PC-3 (cell line): Measurements from ENCODE around the gene SETD1A. TPM values are rescaled to one million over a fixed set of nuclear protein-coding genes. Genes with fewer than 3 reads are reported as not detected.

Source experiments
- ATAC-seq: fragments of 200-7000 bp; cut with Tn5 transposase; 2 replicates; pipeline ENCODE4 v1.9.1; 2020; ENCODE audit warnings: mild to moderate bottlenecking, moderate library complexity
- BruUV-seq: library from RNA; stranded (reverse); fragments of 400-500 nt; replicated peaks from 2 replicates; lab custom pipeline; 2021; lab: Mats Ljungman, UMichigan
- CTCF ChIA-PET: fragments of 300-600 bp; sonication (Branson Sonifier 250); formaldehyde crosslinking; loops from one replicate; lab custom pipeline; 2022; ENCODE audit warnings: antibody characterized with exemption; lab: Charles Lee
- POLR2A ChIA-PET: fragments of 300-600 bp; sonication (Branson Sonifier 250); formaldehyde crosslinking; loops from one replicate; lab custom pipeline; 2022; ENCODE audit warnings: antibody characterized with exemption; ENCODE audit not compliant: unreplicated experiment; lab: Charles Lee
- DNase-seq: peaks from one replicate; pipeline ENCODE4 v3.0.0-alpha.2; 2015
- H2AFZ ChIP-seq: fragments of 300-600 bp; sonication (generic); 2 replicates; pipeline ENCODE4 v1.6.0; 2016; ENCODE audit warnings: antibody characterized with exemption, low read length
- H3F3A ChIP-seq: fragments of 300-600 bp; sonication (generic); one replicate; pipeline ENCODE4 v1.6.0; 2017; ENCODE audit warnings: antibody characterized with exemption, low read length, control low read depth, mild to moderate bottlenecking; ENCODE audit not compliant: unreplicated experiment
- H3K27ac ChIP-seq: fragments of 300-600 bp; sonication (generic); 2 replicates; pipeline ENCODE4 v1.5.1; 2016; ENCODE audit warnings: mild to moderate bottlenecking, low read length
- H3K27me3 ChIP-seq: fragments of 300-600 bp; sonication (generic); 2 replicates; pipeline ENCODE4 v1.6.1; 2016; ENCODE audit warnings: low read length, mixed read lengths
- H3K36me3 ChIP-seq: fragments of 300-600 bp; sonication (generic); 2 replicates; pipeline ENCODE4 v1.6.1; 2016; ENCODE audit warnings: low read depth, mixed run types, low read length, mixed read lengths
- H3K4me1 ChIP-seq: fragments of 300-600 bp; sonication (generic); 2 replicates; pipeline ENCODE4 v1.5.1; 2016; ENCODE audit warnings: low read length; ENCODE audit not compliant: insufficient read depth
- H3K4me2 ChIP-seq: fragments of 300-600 bp; sonication (generic); 2 replicates; pipeline ENCODE4 v1.6.0; 2016; ENCODE audit warnings: low read length
- H3K4me3 ChIP-seq: fragments of 300-600 bp; sonication (generic); 2 replicates; pipeline ENCODE4 v1.5.1; 2016; ENCODE audit warnings: mild to moderate bottlenecking, low read length, mixed read lengths
- H3K79me2 ChIP-seq: fragments of 300-600 bp; sonication (generic); 2 replicates; pipeline ENCODE4 v1.6.1; 2017; ENCODE audit warnings: low read length, mixed read lengths
- H3K9ac ChIP-seq: fragments of 300-600 bp; sonication (generic); 2 replicates; pipeline ENCODE4 v1.6.0; 2016; ENCODE audit warnings: mild to moderate bottlenecking, low read length
- H3K9me2 ChIP-seq: fragments of 300-600 bp; sonication (generic); replicated peaks from 2 replicates; pipeline ENCODE4 v1.6.1; 2016; ENCODE audit warnings: mixed run types, low read length, mixed read lengths
- H3K9me3 ChIP-seq: fragments of 300-600 bp; sonication (generic); 2 replicates; pipeline ENCODE4 v1.6.1; 2016; ENCODE audit warnings: low read length, mixed read lengths
- H4K20me1 ChIP-seq: fragments of 300-600 bp; sonication (generic); 2 replicates; pipeline ENCODE4 v1.6.1; 2016; ENCODE audit warnings: low read length, mixed read lengths
- EZH2 ChIP-seq: fragments of 300-600 bp; sonication (generic); IDR thresholded peaks from one replicate; pipeline ENCODE4 v1.6.1; 2017; ENCODE audit warnings: antibody characterized with exemption, mild to moderate bottlenecking, low read length; ENCODE audit not compliant: unreplicated experiment
- EZH2phosphoT487 ChIP-seq: fragments of 300-600 bp; sonication (generic); IDR thresholded peaks from 2 replicates; pipeline ENCODE4 v1.6.1; 2018; ENCODE audit warnings: mild to moderate bottlenecking, antibody characterized with exemption, low read length, borderline replicate concordance
- intact Hi-C: fragments of 100-400 bp; cut with micrococcal nuclease; formaldehyde crosslinking; loops from 2 replicates; pipeline ENCODE4 v1.9.0; 2023
- total RNA-seq: library from RNA; depleted of rRNA; stranded (reverse); fragments of >200 nt; gene quantifications from 2 replicates; pipeline ENCODE4 v1.2.3, GENCODE V29; 2014
- TF ChIP-seq, protein P1 (sequence below): fragments of 300-600 bp; sonication (generic); conservative IDR thresholded peaks from 2 replicates; pipeline ENCODE4 v1.5.1; 2017; ENCODE audit warnings: antibody characterized with exemption, low read depth, mild to moderate bottlenecking, low read length

The SETD1A gene
- total RNA-seq, 1 experiment from 2014 or later, result 7.9 TPM

- H3K9ac ChIP-seq, result peak overlapping the region; percentile 70
- ChIA-PET CTCF (interaction anchor here (0.6 to 0.9 kb wide), 2 partner anchors 48 to 493 kb away, joined by 4 read pairs; partner anchors contain the start of gene ZNF843), POLR2A (no interaction called here)
- H2AFZ ChIP-seq, result no peak overlapping the region
- H3K4me1 ChIP-seq, result peaks cover 8% of the 10 kb centered on the region
- peak overlapping the region; percentile 79 for H3K4me3 ChIP-seq
- no peaks in the 10 kb centered on the region for H3F3A ChIP-seq
- ATAC-seq (peak; percentile 42), DNase-seq (peak; percentile 20)
- H3K27ac ChIP-seq, result no peak overlapping the region
- peak overlapping the region; percentile 97 for H3K4me2 ChIP-seq
- intact Hi-C loops, result no loop called here
- no peaks in the 10 kb centered on the region for H3K79me2 ChIP-seq
- no peaks in the 10 kb centered on the region for H3K9me3 ChIP-seq
- BruUV-seq, result TSS peak; percentile 57
- H3K9me2 ChIP-seq, result no peaks in the 10 kb centered on the region
- H3K27me3 ChIP-seq, result no peaks in the 10 kb centered on the region
- TF ChIP-seq, protein P1, sequence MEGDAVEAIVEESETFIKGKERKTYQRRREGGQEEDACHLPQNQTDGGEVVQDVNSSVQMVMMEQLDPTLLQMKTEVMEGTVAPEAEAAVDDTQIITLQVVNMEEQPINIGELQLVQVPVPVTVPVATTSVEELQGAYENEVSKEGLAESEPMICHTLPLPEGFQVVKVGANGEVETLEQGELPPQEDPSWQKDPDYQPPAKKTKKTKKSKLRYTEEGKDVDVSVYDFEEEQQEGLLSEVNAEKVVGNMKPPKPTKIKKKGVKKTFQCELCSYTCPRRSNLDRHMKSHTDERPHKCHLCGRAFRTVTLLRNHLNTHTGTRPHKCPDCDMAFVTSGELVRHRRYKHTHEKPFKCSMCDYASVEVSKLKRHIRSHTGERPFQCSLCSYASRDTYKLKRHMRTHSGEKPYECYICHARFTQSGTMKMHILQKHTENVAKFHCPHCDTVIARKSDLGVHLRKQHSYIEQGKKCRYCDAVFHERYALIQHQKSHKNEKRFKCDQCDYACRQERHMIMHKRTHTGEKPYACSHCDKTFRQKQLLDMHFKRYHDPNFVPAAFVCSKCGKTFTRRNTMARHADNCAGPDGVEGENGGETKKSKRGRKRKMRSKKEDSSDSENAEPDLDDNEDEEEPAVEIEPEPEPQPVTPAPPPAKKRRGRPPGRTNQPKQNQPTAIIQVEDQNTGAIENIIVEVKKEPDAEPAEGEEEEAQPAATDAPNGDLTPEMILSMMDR, result no peak
- TF ChIP-seq EZH2, result no peak
- TF ChIP-seq EZH2phosphoT487, result no peak
- H4K20me1 ChIP-seq, result no peaks in the 10 kb centered on the region
- no peaks in the 10 kb centered on the region; the same call in 1 of the 2 replicates for H3K36me3 ChIP-seq
Observed at GRCh38 chr16:30949650-30950515, 7.7 kb upstream of the SETD1A start.

- Histone ChIP-seq H3K9ac (no peak overlapping the region), H3K27me3 (no peaks in the 10 kb centered on the region), H3K27ac (no peak overlapping the region), H3K79me2 (no peaks in the 10 kb centered on the region), H3K4me1 (peaks cover 8% of the 10 kb centered on the region), H3K4me2 (peak overlapping the region; percentile 97; the same call in 1 of the 2 replicates), H3F3A (no peaks in the 10 kb centered on the region), H2AFZ (no peak overlapping the region), H3K4me3 (no peak overlapping the region; the same call in 1 of the 2 replicates), H3K9me2 (no peaks in the 10 kb centered on the region), H3K36me3 (no peaks in the 10 kb centered on the region; the same call in 1 of the 2 replicates), H4K20me1 (no peaks in the 10 kb centered on the region), H3K9me3 (no peaks in the 10 kb centered on the region)
- DNase-seq (no peak), ATAC-seq (no peak)
- ChIA-PET CTCF (no interaction called here), POLR2A (no interaction called here)
- no TSS peak for BruUV-seq
- intact Hi-C loops, result no loop called here
- TF ChIP-seq EZH2phosphoT487, result no peak
- TF ChIP-seq EZH2, result no peak
- TF ChIP-seq, protein P1, result no peak
Observed at GRCh38 chr16:30950516-30951065, 7.0 kb upstream of the SETD1A start.
